Thymus (tissue), 11 donors: ENCODE data around the gene CHST1. TPM values are rescaled to one million over a fixed set of nuclear protein-coding genes. Genes with fewer than 3 reads are reported as not detected.

ENCODE experiments used
- DNase-seq, 9 donors: peaks; one replicate each; pipeline ENCODE4 v3.0.0-alpha.2; 2013; ENCODE audit warnings: low spot score in 9 of 9, low read depth in 6 of 9, missing footprints in 1 of 9
- H3K27ac ChIP-seq, 2 donors: one replicate each; pipeline ENCODE4 v1.5.1; 2013; ENCODE audit warnings: control low read depth in 1 of 2, low read depth in 1 of 2, low read length in 1 of 2, mild to moderate bottlenecking in 1 of 2, moderate library complexity in 1 of 2
- H3K27me3 ChIP-seq, 2 donors: one replicate each; pipeline ENCODE4 v1.5.1; 2013; ENCODE audit warnings: low read length in 1 of 2; ENCODE audit not compliant: control insufficient read depth in 2 of 2, insufficient read depth in 1 of 2
- H3K36me3 ChIP-seq, 2 donors: one replicate each; pipeline ENCODE4 v1.5.1; 2013; ENCODE audit warnings: low read length in 1 of 2, mild to moderate bottlenecking in 1 of 2, moderate library complexity in 1 of 2; ENCODE audit not compliant: control insufficient read depth in 2 of 2, insufficient read depth in 2 of 2
- H3K4me1 ChIP-seq, 2 donors: one replicate each; pipeline ENCODE4 v1.5.1; 2013; ENCODE audit warnings: low read length in 2 of 2; ENCODE audit not compliant: control insufficient read depth in 2 of 2, insufficient read depth in 2 of 2
- H3K4me3 ChIP-seq, 2 donors: one replicate each; pipeline ENCODE4 v1.5.1; 2013; ENCODE audit warnings: low read length in 2 of 2, control low read depth in 1 of 2, mild to moderate bottlenecking in 1 of 2
- H3K9me3 ChIP-seq, 2 donors: one replicate each; pipeline ENCODE4 v1.5.1; 2013; ENCODE audit warnings: low read length in 1 of 2, mild to moderate bottlenecking in 1 of 2; ENCODE audit not compliant: control insufficient read depth in 2 of 2, insufficient read depth in 1 of 2
- WGBS: extraction: QIAGEN DNeasy Blood & Tissue Kit; methylation state at CpG from one replicate; pipeline ENCODE4 v1.1.7; 2013; 5-methylcytosine and 5-hydroxymethylcytosine counted together
- polyA plus RNA-seq: library from polyadenylated mRNA; stranded (reverse); fragments of 200-250 nt; gene quantifications from one replicate; pipeline ENCODE4 v1.2.3, GENCODE V29; 2013
- total RNA-seq: library from RNA; stranded (reverse); fragments of 120-200 nt; gene quantifications from one replicate; pipeline ENCODE4 v1.2.4, GENCODE V29; 2013
- donor health status: healthy.

Gene CHST1
- total and polyA plus RNA-seq, 2 donors = 0.80 to 2.5 TPM

DNA sequence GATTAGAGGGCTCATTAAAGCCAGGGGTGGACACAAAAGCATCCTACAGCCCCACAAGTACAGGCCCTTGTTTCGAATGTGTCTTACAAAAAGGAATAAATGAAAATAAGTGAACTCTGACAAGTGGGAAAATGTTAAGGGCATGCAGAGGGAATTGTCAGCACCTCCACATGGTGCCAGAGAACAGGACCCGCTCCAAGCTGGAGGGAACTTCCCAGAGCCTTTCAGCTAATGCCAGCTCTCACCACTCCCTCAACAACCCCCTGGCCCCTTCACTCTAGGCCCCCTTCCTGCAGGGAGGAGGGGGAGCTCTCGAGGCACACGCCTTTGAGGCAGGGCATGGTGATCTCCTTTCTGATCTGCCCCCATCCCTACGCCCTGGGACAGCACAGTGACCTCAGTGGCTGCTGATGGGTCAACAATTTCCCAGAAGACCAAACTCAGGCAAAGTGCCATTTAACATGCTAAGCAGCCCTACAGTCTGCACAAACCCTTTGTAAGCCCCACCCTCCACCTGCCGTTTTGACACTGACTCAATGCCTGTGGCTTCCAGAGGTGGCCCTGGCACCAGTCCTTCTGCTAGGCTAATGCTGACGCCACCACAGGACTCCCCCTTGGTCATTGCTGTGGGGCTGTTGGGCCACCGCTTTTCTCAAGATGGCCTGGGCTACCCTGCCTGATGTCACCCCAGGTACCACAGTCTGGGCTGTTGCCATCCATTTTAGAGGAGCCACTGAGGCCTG, 12.5 kb upstream of the CHST1 start:
- H3K4me1 ChIP-seq = peaks cover 0 to 2% of the 10 kb centered on the region in 2 donors
- DNase-seq = no peak
- H3K9me3 ChIP-seq = no peaks in the 10 kb centered on the region
- no peak overlapping the region for H3K4me3 ChIP-seq
- WGBS = 87% methylated on average over 8 of the region's 8 CpGs
- no peak overlapping the region for H3K27ac ChIP-seq
- H3K27me3 ChIP-seq = no peaks in the 10 kb centered on the region
- no peaks in the 10 kb centered on the region for H3K36me3 ChIP-seq

DNA sequence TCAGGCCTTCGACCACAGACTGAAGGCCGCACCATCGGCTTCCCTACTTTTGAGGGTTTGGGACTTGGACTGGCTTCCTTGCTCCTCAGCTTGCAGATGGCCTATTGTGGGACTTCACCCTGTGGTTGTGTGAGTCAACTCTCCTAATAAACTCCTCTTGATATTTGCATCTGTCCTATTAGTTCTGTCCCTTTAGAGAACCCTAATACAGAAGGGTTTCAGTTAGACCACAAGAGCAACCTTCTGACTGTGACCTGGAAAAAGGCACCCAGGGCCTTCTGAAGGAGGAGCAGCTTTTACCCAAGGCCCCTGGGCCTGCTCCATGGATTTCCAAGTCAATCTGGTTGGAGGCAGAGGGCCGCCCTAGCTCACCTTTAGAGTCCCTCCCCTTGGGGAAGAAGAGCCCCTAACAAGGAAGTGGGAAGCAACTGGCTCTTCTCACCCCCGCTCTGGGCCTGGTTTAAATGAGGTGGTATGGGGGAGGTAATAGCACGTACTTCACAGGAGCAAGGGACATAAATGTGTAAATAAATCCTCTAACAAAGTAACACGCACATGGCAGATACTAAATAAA, 11.2 kb upstream of the CHST1 start:
- Histone ChIP-seq H3K4me1 (no peaks in the 10 kb centered on the region), H3K36me3 (no peaks in the 10 kb centered on the region), H3K9me3 (no peaks in the 10 kb centered on the region), H3K27me3 (no peaks in the 10 kb centered on the region), H3K27ac (no peak overlapping the region), H3K4me3 (no peak overlapping the region)
- 98% methylated on average over 7 of the region's 7 CpGs for WGBS
- DNase-seq = no peak

DNA sequence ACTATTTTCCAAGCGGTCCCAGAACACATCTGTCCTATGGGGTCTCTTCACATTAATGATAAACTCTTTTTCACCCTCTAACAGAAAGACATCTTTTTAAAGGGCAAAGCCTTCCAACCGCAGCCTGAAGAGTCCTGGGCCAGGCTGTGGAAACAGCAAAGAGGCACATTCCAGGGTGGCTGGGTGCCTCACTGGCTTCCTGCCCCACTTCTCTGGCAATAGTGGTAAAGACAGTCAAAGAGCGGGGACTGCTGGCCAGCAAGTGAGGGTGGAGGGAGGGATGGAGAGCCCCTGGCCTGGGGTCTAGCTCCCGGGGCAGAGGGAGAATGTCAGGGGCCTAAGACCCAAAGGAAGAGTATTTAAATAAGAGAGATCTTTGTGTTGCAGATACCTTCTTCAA, 10.2 kb upstream of the CHST1 start:
- 81% methylated on average over 4 of the region's 4 CpGs for WGBS
- no peak for DNase-seq

DNA sequence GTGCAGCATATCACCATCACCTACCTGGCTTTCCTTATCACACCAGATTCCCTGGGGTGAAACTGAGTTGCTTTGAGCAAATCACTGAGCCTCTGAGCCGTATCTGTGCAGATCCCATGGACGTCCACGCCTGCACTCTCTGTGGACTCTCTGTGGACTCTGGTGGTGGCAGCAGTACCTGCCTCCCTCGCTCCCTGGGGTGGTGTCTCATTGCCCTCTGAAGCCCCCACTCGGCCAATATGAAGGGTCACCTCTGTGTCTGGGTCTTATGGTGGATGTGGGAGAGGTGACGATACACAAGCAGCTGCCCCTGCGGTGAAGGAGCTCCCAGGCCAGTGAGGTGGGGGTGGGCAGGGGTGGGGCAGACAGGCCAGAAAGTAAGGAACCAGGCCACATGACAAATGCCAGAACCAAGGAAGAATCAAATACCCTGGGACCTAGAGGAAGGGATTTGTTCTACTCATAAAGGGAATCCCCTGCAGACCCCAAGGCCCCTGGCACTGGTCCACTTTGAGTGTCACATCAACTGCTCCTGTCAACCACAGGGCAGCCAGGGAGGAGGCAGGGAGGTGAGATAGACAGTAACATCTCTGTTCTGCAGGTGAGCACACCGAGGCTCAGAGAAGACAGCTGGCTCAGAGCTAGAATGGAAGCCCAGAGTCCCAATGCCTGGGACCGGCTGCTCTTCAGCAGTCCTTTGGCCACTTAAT, 9.2 kb upstream of the CHST1 start:
- no peak for DNase-seq
- Histone ChIP-seq H3K4me1 (no peaks in the 10 kb centered on the region), H3K27ac (no peak overlapping the region), H3K9me3 (no peaks in the 10 kb centered on the region), H3K27me3 (peaks cover 0 to 7% of the 10 kb centered on the region in 2 donors), H3K36me3 (no peaks in the 10 kb centered on the region), H3K4me3 (no peak overlapping the region)
- 90% methylated on average over 9 of the region's 9 CpGs for WGBS

More for the DNA sequence above, 10.2 kb upstream of the CHST1 start:
- Histone ChIP-seq H3K4me1 (no peaks in the 10 kb centered on the region), H3K27ac (no peak overlapping the region), H3K36me3 (no peaks in the 10 kb centered on the region), H3K4me3 (no peak overlapping the region), H3K27me3 (peaks cover 0 to 2% of the 10 kb centered on the region in 2 donors), H3K9me3 (no peaks in the 10 kb centered on the region)

DNA sequence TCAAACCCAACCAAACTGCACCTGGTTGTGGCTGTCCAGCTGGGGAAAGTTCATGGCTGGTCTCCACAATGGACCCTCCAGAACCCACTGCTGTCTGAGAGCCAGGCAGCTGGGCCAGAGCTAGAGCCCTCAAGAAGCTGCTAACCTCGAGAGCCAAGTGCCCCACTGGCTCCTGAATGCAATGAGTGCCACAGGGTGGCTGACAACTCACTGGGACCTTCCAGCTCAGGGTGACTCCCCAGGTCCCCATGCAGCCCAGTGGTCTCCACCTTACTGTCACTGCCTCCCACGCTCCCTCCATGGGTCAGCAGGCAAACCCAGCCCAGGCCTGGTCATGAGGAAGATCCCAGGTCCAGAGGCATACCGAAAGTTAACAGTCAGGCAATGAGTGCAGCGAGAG, 8.0 kb upstream of the CHST1 start:
- H3K9me3 ChIP-seq = no peaks in the 10 kb centered on the region
- H3K27me3 ChIP-seq = peaks cover 0 to 11% of the 10 kb centered on the region in 2 donors
- WGBS = 99% methylated on average over 4 of the region's 4 CpGs
- H3K4me3 ChIP-seq = no peak overlapping the region
- DNase-seq = no peak
- H3K36me3 ChIP-seq = no peaks in the 10 kb centered on the region
- H3K27ac ChIP-seq = no peak overlapping the region
- no peaks in the 10 kb centered on the region for H3K4me1 ChIP-seq

DNA sequence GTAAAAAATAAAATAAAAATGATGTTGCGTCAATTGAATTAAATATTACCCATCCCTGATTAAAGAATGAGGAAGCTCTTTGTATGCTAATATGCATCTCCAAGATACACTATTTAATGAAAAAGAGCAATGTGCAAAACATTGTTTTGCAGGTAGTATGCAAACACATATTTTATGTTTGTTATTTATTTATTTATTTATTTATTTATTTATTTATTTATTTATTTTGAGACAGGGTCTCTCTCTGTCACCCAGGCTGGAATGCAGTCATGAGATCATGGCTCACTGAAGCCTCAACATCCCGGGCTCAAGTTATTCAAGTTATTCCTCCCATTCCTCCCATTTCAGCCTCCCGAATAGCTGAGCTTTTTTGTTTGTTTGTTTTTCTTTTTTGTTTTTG, 7.2 kb upstream of the CHST1 start:
- Histone ChIP-seq H3K4me3 (no peak overlapping the region), H3K27me3 (peaks cover 1 to 19% of the 10 kb centered on the region in 2 donors), H3K9me3 (no peaks in the 10 kb centered on the region), H3K36me3 (no peaks in the 10 kb centered on the region), H3K4me1 (no peaks in the 10 kb centered on the region), H3K27ac (no peak overlapping the region)
- 95% methylated on average over 3 of the region's 3 CpGs for WGBS
- DNase-seq = no peak

DNA sequence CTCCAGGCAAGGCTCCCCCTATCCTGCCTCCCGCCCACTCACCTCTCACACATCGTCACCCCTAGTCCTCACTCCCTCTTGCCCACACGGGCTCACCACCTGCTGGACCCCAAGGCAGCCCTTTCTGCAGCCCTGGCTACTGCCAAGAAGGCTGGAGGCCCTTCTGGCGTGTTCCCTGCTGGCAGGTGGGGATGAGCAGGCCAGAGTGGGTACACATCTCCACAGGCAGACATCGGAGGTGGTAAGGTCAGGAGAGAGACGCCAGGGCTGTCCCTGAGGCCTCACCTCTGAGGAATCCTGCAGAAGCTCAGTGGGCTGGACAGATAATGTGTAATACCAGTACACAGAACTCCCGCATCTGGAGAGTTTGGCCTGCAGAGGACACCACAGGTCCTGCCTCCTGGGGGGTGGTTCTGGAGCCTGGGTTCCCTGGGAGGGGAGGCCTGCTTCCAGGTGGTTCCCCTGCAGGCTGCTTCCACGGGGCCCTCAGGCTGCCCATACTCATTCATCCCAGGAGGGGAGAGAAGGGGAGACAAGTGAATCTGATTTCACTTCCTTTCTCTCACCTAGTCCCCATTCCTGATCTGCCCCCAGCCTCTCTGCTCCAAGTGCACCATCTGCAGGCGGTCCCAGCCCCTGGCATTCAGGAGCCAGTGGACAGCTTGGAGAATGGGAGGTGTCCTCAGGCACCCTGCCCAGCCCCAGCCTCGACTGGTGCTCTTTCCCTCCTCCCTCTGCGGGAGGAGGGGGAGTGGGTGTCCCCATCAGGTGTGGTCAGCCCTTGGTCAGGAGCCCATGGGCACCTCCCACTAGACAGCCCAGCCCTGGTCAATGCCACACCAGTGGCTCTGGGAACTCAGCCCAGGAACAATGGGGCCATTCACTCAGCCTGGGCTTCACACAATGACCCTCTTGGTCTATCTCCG, 6.1 kb upstream of the CHST1 start:
- Histone ChIP-seq H3K9me3 (no peaks in the 10 kb centered on the region), H3K27ac (no peak overlapping the region), H3K4me1 (no peaks in the 10 kb centered on the region), H3K27me3 (peaks cover 7 to 30% of the 10 kb centered on the region in 2 donors), H3K4me3 (no peak overlapping the region), H3K36me3 (no peaks in the 10 kb centered on the region)
- DNase-seq = no peak
- WGBS = 88% methylated on average over 12 of the region's 12 CpGs

DNA sequence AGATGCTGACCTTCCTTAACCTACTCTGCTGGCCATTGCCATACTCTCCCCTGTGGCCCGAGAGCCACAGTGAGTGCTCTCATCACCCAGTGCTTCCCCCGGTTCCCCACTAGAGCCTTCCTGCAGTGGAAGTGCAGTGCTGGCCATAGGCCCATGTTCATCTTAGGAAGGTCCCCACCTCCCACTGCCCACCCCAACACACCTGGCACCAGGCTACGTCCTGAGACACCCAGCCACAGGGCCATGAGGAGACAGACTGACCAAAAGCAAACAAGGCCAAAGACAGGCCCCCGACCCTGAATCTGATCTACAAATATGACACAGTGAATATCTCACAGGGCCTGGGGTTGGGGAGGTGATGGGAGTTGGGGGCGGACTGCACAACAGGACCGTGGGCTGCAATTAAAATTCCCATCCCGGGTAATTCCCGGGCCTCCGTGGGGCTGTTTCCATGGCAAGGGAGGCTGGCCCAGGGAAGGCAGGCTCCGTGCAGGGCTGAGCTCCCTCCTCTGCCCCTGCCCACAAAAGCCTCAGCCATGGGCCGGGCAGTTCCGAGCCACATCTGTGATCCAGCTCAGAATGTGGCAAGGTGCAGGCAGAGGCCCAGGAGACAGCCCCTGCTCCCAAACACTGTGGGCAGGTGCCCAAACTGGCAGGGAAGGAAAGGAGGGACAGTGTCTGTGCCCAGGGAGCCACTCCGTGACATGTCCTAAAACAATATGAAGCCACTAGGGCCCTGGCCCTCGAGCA, 5.1 kb upstream of the CHST1 start:
- no peak for DNase-seq
- 78% methylated on average over 14 of the region's 14 CpGs for WGBS
- peaks cover 10 to 39% of the 10 kb centered on the region in 2 donors for H3K27me3 ChIP-seq

More for the DNA sequence above, 5.1 kb upstream of the CHST1 start:
- no peak overlapping the region for H3K27ac ChIP-seq
- H3K4me1 ChIP-seq = no peaks in the 10 kb centered on the region
- H3K4me3 ChIP-seq = no peak overlapping the region
- no peaks in the 10 kb centered on the region for H3K9me3 ChIP-seq
- H3K36me3 ChIP-seq = no peaks in the 10 kb centered on the region
